Measurements from ENCODE around the gene LTF. TPM values are rescaled to one million over a fixed set of nuclear protein-coding genes. Genes with fewer than 3 reads are reported as not detected.
"Not testable (repeated sequence)": the region's sequence is repeated elsewhere in the genome, so short reads cannot be mapped to it uniquely, and the experiment has no call there.

The LTF gene
- total and polyA plus RNA-seq, 3 donors from 2014 or later, result 0.31 to 7.8 (median 0.43) TPM

DNA sequence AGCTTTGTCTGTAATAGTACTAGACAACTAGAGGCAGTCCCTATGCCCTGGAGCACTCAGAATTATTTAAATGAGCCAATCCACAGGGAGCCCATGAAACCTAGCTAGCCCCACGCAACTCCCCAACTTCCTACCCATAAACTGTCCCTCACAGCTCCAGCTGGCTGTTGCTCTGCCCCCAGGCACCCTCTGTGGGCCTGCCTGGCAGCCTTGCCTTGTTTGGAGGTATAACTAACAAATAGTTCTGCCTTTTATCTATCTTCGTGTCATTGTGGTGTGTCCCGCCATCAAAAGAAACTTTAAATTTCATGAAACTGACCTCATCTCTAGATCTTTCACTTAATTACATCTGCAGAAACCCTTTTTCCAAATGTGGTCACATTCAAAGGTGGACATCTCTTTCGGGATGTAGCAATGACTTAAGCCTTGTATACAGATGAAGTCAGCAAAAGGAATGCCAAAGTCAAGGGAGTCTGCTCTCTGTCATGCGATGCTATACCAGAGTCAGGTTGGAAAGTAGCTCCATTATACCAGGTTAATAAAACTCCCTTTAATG, 31.3 kb upstream of the LTF start:
- Histone ChIP-seq H3K36me3 (ENCODE audit: low read depth, missing control alignments) (no peaks in the 10 kb centered on the region), H3K27ac (no peak overlapping the region), H3K27me3 (no peaks in the 10 kb centered on the region), H3K9me3 (no peaks in the 10 kb centered on the region), H3K4me1 (no peaks in the 10 kb centered on the region), H3K4me3 (no peak overlapping the region)
- no peak for DNase-seq
- intact Hi-C loops (cut with DNase I; ENCODE audit: low total_unique reads), result no loop called here
- 88 to 91% methylated on average over 5 of the region's 5 CpGs for WGBS, 2 donors
- TF ChIP-seq, protein P1, sequence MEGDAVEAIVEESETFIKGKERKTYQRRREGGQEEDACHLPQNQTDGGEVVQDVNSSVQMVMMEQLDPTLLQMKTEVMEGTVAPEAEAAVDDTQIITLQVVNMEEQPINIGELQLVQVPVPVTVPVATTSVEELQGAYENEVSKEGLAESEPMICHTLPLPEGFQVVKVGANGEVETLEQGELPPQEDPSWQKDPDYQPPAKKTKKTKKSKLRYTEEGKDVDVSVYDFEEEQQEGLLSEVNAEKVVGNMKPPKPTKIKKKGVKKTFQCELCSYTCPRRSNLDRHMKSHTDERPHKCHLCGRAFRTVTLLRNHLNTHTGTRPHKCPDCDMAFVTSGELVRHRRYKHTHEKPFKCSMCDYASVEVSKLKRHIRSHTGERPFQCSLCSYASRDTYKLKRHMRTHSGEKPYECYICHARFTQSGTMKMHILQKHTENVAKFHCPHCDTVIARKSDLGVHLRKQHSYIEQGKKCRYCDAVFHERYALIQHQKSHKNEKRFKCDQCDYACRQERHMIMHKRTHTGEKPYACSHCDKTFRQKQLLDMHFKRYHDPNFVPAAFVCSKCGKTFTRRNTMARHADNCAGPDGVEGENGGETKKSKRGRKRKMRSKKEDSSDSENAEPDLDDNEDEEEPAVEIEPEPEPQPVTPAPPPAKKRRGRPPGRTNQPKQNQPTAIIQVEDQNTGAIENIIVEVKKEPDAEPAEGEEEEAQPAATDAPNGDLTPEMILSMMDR (IDR thresholded peaks at IDR 0.05), result no peak
- no peak for TF ChIP-seq POLR2A (IDR thresholded peaks at IDR 0.05)

DNA sequence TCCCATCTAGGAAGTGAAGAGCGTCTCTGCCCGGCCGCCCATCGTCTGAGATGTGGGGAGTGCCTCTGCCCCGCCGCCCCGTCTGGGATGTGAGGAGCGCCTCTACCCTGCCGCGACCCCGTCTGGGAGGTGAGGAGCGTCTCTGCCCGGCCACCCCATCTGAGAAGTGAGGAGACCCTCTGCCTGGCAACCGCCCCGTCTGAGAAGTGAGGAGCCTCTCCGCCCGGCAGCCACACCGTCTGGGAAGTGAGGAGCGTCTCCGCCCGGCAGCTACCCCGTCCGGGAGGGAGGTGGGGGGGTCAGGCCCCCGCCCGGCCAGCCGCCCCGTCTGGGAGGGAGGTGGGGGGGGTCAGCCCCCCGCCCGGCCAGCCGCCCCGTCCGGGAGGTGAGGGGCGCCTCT, 29.8 kb upstream of the LTF start:
- H3K27ac ChIP-seq; H3K4me1 ChIP-seq; H3K9me3 ChIP-seq; H3K36me3 ChIP-seq (ENCODE audit: low read depth, missing control alignments); H3K27me3 ChIP-seq; intact Hi-C loops (cut with DNase I; ENCODE audit: low total_unique reads); DNase-seq: not testable (repeated sequence)
- peak overlapping the region in 1 of 2 donors; percentile 26 for H3K4me3 ChIP-seq
- WGBS, 2 donors, result 89 to 100% methylated on average over 9 to 23 of the region's 33 CpGs

DNA sequence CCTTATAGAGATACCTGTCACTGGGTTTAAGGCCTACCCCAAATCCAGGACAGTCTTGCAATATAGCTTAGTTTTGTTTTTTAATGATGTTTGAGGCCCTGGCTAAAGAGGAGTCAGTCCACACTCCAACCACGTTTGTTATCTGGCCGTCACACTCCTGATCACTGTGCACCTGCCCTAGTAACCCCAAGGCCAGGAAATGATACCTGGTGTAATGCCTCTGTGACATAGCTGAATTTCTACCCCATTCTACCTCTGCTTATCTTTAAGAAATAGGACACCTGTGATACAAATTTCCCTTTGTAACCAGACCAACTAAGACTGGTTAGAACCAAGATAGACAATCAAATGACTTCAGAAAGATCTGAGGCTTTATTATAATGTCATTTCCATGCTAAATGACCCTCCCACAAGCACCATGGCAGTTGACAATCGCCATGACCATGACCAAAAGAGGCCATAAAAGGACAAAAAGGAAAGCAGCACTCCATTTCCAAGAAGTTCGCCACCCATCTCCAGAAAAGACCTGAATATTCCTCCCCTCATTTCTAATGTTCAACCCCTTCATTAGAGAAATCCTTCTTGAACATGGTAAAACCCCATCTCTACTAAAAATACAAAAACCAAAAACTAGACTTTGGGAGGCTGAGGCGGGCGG, 28.3 kb upstream of the LTF start:
- H3K4me1 ChIP-seq, result no peaks in the 10 kb centered on the region
- H3K9me3 ChIP-seq, result no peaks in the 10 kb centered on the region
- no peak overlapping the region for H3K27ac ChIP-seq
- TF ChIP-seq POLR2A (IDR thresholded peaks at IDR 0.05), result no peak
- TF ChIP-seq, protein P1 (IDR thresholded peaks at IDR 0.05), result no peak
- no peaks in the 10 kb centered on the region for H3K27me3 ChIP-seq
- DNase-seq, result no peak
- H3K4me3 ChIP-seq, result no peak overlapping the region
- H3K36me3 ChIP-seq (ENCODE audit: low read depth, missing control alignments), result no peaks in the 10 kb centered on the region
- 79% methylated on average over 6 of the region's 6 CpGs for WGBS, 2 donors
- intact Hi-C loops (cut with DNase I; ENCODE audit: low total_unique reads), result no loop called here

DNA sequence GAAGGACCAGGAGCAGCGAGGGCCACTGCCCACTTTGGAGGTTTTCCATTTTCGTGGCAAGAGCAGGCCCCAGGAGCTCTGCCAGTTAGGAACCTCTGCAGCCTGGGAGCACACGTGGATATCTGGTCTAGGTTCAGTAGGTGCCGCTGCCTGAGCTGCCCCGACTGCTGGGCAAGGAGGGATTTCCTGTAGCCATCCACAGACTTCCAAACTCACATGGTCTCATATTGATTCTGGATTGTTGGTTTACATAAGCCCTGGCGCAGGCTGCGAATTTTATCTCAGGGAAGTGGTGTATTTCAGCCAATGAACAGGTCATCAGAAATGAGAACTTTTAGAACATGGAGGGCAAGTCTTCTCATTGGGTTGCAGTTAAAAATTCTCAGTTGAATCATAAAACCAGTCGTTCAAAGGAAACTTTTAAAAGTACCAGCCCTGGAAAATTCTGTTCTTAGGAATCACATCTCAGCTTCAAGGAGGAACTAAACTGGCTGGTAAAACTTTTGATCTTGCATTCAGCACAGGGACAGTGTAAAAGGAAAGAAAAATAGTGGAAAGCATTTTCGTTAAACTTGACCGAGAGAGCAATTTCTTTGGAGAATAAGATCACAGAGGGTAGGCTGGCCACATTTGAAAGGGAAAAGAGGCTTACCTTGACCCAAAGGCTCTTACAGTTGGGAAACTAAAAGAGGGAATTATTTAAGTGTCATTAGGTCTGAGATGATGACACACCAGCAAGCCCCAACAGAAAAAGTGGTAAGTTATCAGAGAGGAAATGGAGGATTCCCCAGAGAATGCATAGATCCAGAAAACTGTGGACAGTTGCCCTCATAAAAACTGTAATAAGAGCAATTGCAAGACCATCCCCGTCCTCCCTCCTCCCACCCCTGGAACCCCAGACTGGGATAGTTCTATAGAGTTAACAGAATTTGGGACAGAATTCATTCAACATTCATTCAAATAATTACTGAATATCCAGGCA, 26.7 kb upstream of the LTF start:
- 76 to 86% methylated on average over 11 of the region's 11 CpGs for WGBS, 2 donors
- H3K27ac ChIP-seq, result no peak overlapping the region
- no peaks in the 10 kb centered on the region for H3K4me1 ChIP-seq
- DNase-seq, result no peak
- H3K4me3 ChIP-seq, result no peak overlapping the region
- no peaks in the 10 kb centered on the region for H3K27me3 ChIP-seq
- intact Hi-C loops (cut with DNase I; ENCODE audit: low total_unique reads), result no loop called here
- TF ChIP-seq, protein P1 (IDR thresholded peaks at IDR 0.05), result no peak
- no peak for TF ChIP-seq POLR2A (IDR thresholded peaks at IDR 0.05)
- H3K9me3 ChIP-seq, result no peaks in the 10 kb centered on the region
- no peaks in the 10 kb centered on the region for H3K36me3 ChIP-seq (ENCODE audit: low read depth, missing control alignments)

Data from testis (tissue), 3 donors.